HG03045 (cell line): Measurements from ENCODE around the gene RPS21.

Source experiments
- ATAC-seq: cut with Tn5 transposase; IDR thresholded peaks from one replicate; pipeline ENCODE4 v1.9.1; 2021; ENCODE audit warnings: mild to moderate bottlenecking, moderate library complexity; ENCODE audit not compliant: unreplicated experiment

The RPS21 gene

GRCh38 chr20:62409086-62409853 lies 22.4 kb downstream of the RPS21 start:
- no peak for ATAC-seq

GRCh38 chr20:62409931-62410745 lies 23.2 kb downstream of the RPS21 start:
- ATAC-seq, result no peak

GRCh38 chr20:62410746-62411478 lies 24.0 kb downstream of the RPS21 start:
- no peak for ATAC-seq

- no peak for ATAC-seq
These were observed 24.7 kb downstream of the RPS21 start for GRCh38 chr20:62411479-62412193.

- ATAC-seq, result no peak
These were observed 25.5 kb downstream of the RPS21 start for GRCh38 chr20:62412194-62413024.

- no peak for ATAC-seq
These were observed 26.2 kb downstream of the RPS21 start for GRCh38 chr20:62413025-62413570.

GRCh38 chr20:62413896-62414481 lies 27.1 kb downstream of the RPS21 start:
- no peak for ATAC-seq

- ATAC-seq, result no peak
These were observed 28.6 kb downstream of the RPS21 start for GRCh38 chr20:62415354-62416111.

GRCh38 chr20:62416651-62417637 lies 30.0 kb downstream of the RPS21 start:
- ATAC-seq, result no peak

GRCh38 chr20:62417981-62418708 lies 31.2 kb downstream of the RPS21 start:
- no peak for ATAC-seq

GRCh38 chr20:62418709-62419487 lies 32.0 kb downstream of the RPS21 start:
- no peak for ATAC-seq

- no peak for ATAC-seq
These were observed 32.9 kb downstream of the RPS21 start for GRCh38 chr20:62419759-62420158.

- ATAC-seq, result no peak
These were observed 34.2 kb downstream of the RPS21 start for GRCh38 chr20:62420846-62421715.

GRCh38 chr20:62421716-62421990 lies 34.8 kb downstream of the RPS21 start:
- ATAC-seq, result no peak

- no peak for ATAC-seq
These were observed 35.9 kb downstream of the RPS21 start for GRCh38 chr20:62422636-62423325.
